Bone marrow (tissue), 2 donors: Measurements from ENCODE around the gene TICAM2.

Experiments
- DNase-seq, 2 donors: peaks; one replicate each; lab custom pipeline; 2025; lab: John Stamatoyannopoulos, UW

TICAM2 gene

GRCh38 chr5:115607935-115608334 is 5.7 kb upstream of the TICAM2 start:
- no peak for DNase-seq

DNA sequence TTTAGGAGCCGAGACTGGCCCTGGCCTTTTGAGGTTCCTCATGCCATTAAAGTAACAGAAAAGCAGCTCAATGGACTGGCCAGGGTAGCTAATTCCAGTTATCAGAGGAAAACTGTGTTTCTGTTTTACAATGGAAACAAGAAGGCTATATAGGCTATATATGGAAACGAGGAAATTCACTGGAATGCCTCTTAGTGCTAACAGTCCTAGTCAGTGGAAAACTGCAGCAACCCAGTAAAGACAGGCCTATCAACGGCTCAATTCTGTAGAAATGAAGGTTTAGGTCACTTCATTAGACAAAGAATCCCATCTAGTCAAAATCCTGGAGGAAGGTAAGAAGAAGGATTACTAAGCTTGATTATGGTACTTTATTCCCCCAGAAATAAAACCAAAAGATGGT is 3.2 kb upstream of the TICAM2 start:
- DNase-seq, result no peak

- DNase-seq, result no peak
These were observed 379 bp upstream of the TICAM2 start for GRCh38 chr5:115602591-115603125.

GRCh38 chr5:115600766-115601165 is 1.5 kb downstream of the TICAM2 start:
- no peak for DNase-seq

- DNase-seq, result no peak
These were observed 2.4 kb downstream of the TICAM2 start for GRCh38 chr5:115599924-115600323.

GRCh38 chr5:115599502-115599901 is 2.8 kb downstream of the TICAM2 start:
- DNase-seq, result no peak

DNA sequence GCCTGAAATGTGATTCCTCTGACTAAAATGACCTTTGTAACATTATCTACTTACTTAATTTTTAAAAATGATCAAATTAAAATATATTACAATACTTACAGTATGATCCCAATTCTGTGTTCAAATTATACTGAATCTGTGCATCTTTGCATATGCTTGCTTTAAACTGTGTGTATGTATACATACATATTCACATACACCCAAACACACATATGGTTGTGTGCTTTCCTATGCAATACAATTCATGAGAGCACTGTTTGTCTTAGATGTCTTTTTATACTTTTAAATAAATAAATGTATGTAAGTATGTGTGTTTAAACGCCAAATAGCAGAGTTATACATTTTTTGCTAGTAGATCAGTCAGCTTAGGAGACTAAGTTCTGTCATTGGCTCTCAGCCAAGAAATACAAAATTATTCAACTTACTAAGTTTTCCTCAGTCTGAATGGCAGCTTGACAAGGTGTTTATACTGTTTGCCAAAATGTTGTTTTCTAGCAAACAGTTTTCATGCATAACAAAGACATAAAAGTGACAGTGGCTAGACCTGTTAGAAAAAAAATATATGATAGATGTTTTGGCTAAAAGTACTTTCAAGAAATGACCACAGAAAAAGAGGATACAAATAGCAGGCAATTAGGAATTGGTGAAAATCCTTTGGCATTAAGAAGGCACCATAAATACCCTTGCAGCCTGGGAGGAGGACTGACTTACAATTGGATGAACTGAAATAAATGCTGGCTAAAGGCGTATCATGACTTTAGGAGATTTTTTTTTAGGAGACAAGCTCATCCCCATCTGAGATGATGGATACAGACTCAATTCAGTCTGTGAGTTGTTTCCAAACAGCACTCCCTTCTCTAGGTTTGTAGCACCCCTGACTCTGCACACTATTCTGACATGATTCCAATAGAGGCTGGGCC is 7.9 kb downstream of the TICAM2 start:
- DNase-seq, result no peak

GRCh38 chr5:115589043-115589442 is 13.2 kb downstream of the TICAM2 start:
- DNase-seq, result no peak

- no peak for DNase-seq
These were observed 13.6 kb downstream of the TICAM2 start for GRCh38 chr5:115588640-115589039.

DNA sequence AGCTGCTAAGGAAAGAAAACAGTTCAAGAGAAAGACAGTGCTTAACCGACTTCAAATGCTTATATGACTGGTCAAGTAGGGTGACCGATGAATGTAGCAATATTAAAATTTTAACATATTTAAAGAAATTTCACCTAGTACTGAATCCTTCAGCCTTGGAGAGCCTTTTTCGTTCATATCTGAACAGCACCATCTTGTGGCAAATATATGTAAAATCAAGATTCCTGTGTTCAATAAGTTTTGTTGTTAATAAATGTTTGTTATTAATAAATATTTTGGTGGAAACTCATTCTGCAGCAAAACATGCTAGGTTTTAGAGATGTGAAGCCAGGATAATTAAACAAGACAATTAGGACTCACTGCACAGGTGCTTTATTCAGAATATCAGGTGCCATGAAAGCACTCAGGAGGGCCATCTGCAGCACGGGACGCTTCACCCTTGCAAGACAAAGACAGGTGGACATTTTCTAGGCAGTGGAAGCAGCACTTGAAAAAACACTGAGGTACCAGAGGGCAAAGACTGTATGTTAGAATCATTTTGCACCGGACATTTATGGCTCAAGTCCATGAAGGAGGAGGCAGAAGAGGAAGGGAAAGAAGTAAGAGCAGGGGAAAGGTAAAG is 15.6 kb downstream of the TICAM2 start:
- peak in 1 of 2 donors; percentile 35 for DNase-seq

DNA sequence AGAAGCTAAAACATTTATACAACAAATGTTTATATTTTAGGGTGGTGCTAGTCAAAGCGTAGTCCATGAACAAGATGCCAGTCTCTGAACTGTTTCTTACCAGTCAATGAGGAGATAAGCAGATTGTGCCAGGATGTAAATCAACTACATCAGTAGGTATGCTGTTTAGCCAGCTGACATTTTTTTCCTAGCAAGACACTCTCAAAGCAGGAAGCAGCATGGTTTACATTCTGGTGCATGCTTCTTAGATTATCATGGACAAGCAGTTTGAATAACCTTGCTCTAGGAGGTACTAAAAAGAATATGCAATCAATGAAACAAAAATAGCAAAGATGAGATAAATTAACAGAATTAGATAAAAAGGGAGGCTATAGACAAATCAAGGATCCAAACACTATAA is 17.0 kb downstream of the TICAM2 start:
- DNase-seq, result no peak

GRCh38 chr5:115584501-115584900 is 17.8 kb downstream of the TICAM2 start:
- no peak for DNase-seq

DNA sequence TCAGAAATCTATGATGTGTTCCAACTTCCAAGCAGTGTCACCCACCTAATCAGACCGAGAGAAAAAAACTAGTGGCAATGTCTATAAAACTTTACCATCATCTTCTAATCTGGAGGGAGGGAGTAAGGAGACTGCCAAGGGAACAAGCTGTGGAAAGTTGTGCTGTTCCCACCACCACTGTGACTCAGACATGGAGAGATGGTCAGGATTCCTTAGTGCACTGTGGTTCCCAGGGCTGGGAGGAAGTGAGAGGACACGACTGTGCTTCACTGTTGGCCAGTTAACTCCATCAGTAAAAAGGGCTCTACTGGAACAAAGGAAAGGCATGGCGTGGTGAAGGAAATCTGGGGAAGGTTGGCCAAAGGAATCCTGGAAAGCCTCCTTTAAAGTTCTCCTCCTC is 18.8 kb downstream of the TICAM2 start:
- no peak for DNase-seq

DNA sequence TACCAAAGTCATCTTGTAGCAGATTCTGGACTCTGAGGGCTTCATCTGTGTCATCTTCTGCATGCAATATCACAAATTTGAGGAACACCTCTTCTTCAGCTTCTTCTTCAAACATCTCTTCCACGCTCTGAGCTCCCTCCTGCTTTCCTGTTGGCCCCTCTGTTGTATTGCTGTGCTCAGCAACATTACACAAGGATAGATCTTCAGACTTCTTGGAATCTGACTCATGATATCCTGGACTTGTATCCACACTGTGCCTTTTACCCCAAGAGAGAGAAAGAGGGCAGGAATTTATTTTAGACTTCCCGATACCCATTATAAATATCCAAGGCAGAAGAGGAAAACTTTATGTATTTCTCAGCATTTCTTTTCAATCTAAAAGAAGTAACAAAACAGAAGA is 21.3 kb downstream of the TICAM2 start:
- DNase-seq, result no peak

DNA sequence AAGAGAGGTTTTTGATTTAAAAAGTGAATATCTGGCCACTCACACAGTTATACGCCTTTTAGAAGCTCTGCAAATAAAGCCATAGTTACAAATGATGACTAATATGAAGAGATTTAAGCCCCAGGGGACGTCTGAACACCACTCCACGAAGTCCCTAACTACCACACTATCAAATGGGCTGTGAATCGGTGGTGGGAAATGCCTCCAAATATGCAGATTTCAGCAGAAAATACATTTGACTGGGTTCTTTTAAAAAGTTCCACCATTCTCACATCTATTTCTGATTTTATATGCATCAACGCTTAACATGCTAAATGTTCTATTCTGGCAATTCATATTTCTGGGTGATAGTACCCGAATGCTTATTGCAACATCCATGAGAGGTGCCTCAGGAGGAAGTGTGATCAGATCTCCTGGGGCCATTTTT is 22.5 kb downstream of the TICAM2 start:
- DNase-seq, result no peak

GRCh38 chr5:115579216-115579615 is 23.1 kb downstream of the TICAM2 start:
- DNase-seq, result no peak

- DNase-seq, result no peak
These were observed 23.6 kb downstream of the TICAM2 start for GRCh38 chr5:115578657-115579056.

- DNase-seq, result no peak
These were observed 24.5 kb downstream of the TICAM2 start for GRCh38 chr5:115577741-115578140.

GRCh38 chr5:115577329-115577728 is 24.9 kb downstream of the TICAM2 start:
- DNase-seq, result no peak

DNA sequence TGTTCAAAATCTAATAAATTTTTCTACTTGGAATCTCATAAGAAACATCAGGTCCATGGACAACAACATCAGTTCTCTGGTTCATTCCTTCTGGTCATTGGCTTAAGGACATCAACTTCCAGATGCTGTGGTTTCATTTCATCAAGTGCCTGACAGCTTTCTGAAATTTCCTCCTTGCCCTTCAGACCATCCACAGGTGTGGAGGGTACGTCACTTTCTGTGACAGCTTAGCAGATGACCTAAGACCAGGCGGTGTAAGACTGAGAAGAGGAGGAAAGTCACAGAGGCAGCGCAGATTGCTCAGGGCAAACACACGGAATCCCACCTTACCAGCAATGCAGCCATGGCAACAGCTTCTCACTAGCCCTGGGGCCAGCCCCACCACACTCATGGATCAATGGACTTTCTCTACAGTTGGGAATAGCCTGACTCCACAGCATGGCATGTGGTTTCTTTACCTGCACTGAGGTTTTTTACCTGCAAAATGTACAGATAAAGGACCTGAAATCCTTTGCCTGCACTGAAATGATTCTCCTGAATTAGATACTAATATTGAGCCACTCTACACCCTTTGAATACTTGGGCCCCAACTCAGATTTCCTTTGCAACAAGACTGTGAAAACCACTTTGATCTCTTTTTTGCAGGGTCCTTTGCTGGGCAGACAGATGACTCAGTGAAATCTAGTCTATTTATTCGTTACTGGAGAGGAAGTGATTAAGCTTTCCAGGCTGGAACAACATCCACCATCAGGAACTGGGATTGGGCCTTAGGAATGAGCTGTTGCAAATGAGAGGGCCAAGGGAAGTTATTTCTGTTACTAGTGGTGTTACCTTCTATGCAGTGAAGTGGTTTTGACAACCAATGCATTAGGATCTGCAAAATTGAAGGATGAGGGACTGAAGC is 26.9 kb downstream of the TICAM2 start:
- no peak for DNase-seq

DNA sequence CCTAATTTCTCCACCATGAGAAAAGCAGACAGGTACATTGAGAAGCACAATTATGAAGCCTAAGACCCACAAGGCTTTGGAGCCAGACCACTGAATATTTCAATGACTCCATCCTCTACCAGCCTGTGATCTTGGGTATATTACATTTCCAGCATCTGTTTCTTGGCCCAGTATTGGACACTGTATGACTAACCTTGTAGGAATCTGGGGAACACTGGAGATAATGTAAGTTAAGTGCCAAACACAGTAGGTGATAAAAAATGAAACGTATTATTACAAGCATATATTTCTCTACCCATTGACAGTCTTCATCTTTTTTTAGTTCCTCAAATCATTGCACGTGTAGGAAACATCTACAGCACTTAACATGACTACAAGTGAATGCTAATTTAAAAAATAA is 29.1 kb downstream of the TICAM2 start:
- no peak for DNase-seq

DNA sequence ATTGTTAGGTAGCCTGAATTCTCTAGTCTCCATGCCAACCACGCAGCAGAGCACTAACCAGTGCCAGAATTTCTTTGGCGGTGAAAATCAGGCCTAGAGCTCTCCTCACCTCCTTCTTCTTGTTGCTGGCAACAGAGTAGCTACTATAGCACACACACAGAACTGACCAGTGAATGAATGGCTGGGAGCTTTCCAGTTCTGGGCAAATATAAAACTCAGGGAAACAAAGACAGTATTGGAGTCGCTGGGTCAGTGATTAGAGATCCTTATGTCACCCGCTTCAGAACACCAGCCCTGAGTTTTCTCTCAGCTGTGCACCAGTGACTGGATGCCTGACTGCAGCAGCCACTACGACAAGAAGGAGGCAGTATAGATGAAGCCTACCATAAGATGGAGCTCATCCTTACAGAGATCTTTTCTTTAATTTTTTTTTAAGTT is 30.8 kb downstream of the TICAM2 start:
- no peak for DNase-seq
